Muscle layer of duodenum (tissue), 2 donors: Measurements from ENCODE around the gene CASQ2.

Experiments used
- H3K27ac ChIP-seq: one replicate; pipeline ENCODE4 v1.7.0; 2013; ENCODE audit warnings: mild to moderate bottlenecking, low read length
- H3K27me3 ChIP-seq: one replicate; pipeline ENCODE4 v1.7.0; 2013; ENCODE audit warnings: low read depth, mild to moderate bottlenecking, control low read depth, low read length
- H3K36me3 ChIP-seq, 2 donors: one replicate each; pipeline ENCODE4 v1.7.0; 2013; ENCODE audit warnings: low read length in 2 of 2, control low read depth in 1 of 2, mild to moderate bottlenecking in 1 of 2; ENCODE audit not compliant: insufficient read depth in 2 of 2, control insufficient read depth in 1 of 2
- H3K4me1 ChIP-seq, 2 donors: one replicate each; pipeline ENCODE4 v1.7.0; 2013; ENCODE audit warnings: low read length in 2 of 2, mild to moderate bottlenecking in 2 of 2, control low read depth in 1 of 2, moderate library complexity in 1 of 2; ENCODE audit not compliant: insufficient read depth in 2 of 2, control insufficient read depth in 1 of 2
- H3K4me3 ChIP-seq, 2 donors: one replicate each; pipeline ENCODE4 v1.7.0; 2013; ENCODE audit warnings: low read length in 2 of 2, low read depth in 1 of 2, mild to moderate bottlenecking in 1 of 2
- H3K9me3 ChIP-seq, 2 donors: one replicate each; pipeline ENCODE4 v1.7.0; 2013; ENCODE audit warnings: low read length in 2 of 2, control low read depth in 1 of 2, mild to moderate bottlenecking in 1 of 2; ENCODE audit not compliant: control insufficient read depth in 1 of 2
- donor health status: healthy.

Gene CASQ2

DNA sequence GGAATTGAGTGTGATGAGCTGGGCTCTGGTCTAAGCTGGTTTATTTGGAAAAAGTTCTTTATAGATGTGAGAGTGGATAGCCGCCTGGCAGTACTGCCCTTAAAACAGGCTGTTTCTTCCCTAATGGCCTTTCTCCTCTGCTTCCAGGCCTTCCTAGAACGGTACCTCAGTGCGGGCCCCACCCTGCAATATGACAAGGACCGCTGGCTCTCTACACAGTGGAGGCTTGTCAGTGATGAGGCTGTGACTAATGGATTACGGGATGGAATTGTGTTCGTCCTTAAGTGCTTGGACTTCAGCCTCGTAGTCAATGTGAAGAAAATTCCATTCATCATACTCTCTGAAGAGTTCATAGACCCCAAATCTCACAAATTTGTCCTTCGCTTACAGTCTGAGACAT lies 77.5 kb downstream of the CASQ2 start:
- Histone ChIP-seq H3K36me3 (peaks cover 22 to 29% of the 10 kb centered on the region in 2 donors), H3K4me3 (no peak overlapping the region), H3K9me3 (no peaks in the 10 kb centered on the region), H3K27ac (no peak overlapping the region), H3K27me3 (no peaks in the 10 kb centered on the region), H3K4me1 (no peaks in the 10 kb centered on the region)

DNA sequence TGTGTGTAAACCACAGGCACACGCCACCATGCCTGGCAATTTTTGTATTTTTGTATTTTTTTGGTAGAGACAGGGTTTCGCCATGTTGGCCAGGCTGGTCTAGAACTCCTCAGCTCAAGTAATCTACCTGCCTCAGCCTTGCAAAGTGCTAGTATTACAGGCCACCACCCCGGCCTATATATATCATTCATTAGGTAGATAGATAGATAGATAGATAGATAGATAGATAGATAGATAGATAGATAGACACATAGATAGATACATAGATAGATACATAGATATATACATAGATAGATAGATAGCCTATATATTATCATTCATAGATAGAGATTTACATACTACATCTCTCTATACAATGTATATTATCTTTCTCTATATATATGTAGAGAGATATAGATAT lies 80.8 kb downstream of the CASQ2 start:
- no peak overlapping the region for H3K27ac ChIP-seq
- H3K4me1 ChIP-seq = no peaks in the 10 kb centered on the region
- H3K27me3 ChIP-seq = no peaks in the 10 kb centered on the region
- no peak overlapping the region for H3K4me3 ChIP-seq
- no peaks in the 10 kb centered on the region for H3K9me3 ChIP-seq
- peaks cover 33 to 46% of the 10 kb centered on the region in 2 donors for H3K36me3 ChIP-seq

DNA sequence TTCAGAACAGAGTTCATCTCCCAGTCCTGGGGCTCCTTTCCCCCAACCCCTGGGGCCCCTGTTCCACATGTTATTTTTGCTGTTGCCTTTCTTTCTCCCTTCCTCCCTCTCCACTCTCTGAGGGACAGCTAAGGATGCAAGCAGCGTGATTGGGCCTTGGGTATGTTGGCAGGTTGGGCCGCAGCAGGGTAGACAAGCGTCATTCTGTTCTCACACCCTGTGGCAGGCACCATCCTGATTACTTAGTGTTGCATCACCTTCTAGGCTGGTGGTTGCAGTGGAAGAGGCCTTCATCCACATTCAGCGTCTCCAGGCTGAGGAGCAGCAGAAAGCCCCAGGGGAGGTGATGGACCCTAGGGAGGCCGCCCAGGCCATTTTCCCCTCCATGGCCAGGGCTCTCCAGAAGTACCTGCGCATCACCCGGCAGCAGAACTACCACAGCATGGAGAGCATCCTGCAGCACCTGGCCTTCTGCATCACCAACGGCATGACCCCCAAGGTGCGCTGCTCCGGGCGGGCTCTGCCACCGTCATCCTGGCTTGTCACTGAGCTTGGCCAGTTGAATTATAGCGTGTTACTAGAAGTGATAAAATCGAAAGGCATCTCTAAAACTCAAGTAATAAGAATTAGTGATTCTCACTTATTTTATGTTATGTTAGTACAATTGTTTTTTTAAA lies 83.3 kb downstream of the CASQ2 start:
- Histone ChIP-seq H3K36me3 (peaks cover 21 to 31% of the 10 kb centered on the region in 2 donors), H3K27me3 (no peaks in the 10 kb centered on the region), H3K4me3 (no peak overlapping the region), H3K9me3 (no peaks in the 10 kb centered on the region), H3K4me1 (peaks cover 0 to 5% of the 10 kb centered on the region in 2 donors), H3K27ac (no peak overlapping the region)

DNA sequence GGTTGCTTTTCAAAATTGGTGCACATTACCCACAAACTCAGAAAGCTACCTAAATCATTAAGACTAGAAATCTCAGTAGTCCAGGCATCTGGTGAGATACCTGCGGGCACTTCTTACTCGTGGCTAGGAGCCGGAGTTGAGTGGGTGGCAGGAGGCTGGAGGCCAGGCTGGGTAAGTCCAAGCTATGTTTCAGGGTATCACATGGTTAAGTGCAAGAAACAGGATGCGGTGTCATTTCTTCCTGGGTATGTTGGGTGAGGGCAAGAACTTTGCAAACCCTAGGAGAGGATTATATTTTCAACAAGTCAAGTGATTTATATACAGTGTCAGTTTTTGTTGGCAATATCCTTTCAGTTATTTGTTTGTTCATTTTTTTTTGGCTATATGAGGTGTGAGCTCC lies 85.7 kb downstream of the CASQ2 start:
- Histone ChIP-seq H3K4me1 (peaks cover 0 to 28% of the 10 kb centered on the region in 2 donors), H3K9me3 (no peaks in the 10 kb centered on the region), H3K36me3 (peaks cover 19 to 29% of the 10 kb centered on the region in 2 donors), H3K4me3 (no peak overlapping the region), H3K27me3 (no peaks in the 10 kb centered on the region), H3K27ac (no peak overlapping the region)

DNA sequence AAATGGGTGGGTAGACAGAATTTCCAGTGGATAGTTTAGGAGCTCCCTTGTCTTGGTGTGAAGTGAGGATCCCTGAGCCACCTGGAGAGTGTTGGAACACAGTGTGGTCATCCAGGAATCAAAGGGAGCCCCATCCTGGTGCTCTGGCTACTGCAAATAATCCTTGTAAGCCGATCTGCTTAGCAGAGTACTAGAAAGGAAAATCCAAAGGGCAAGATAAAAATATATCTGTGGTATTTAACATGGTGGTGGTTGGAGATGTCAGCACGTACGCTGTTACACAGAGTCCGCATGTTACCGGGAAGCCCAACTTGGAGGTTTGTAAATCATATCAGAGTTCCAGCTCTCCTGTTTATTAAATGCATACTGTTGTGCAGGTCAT lies 87.8 kb downstream of the CASQ2 start:
- no peaks in the 10 kb centered on the region for H3K9me3 ChIP-seq
- H3K27me3 ChIP-seq = no peaks in the 10 kb centered on the region
- H3K4me3 ChIP-seq = no peak overlapping the region
- peaks cover 15 to 16% of the 10 kb centered on the region in 2 donors for H3K36me3 ChIP-seq
- H3K4me1 ChIP-seq = peaks cover 0 to 46% of the 10 kb centered on the region in 2 donors
- H3K27ac ChIP-seq = no peak overlapping the region

DNA sequence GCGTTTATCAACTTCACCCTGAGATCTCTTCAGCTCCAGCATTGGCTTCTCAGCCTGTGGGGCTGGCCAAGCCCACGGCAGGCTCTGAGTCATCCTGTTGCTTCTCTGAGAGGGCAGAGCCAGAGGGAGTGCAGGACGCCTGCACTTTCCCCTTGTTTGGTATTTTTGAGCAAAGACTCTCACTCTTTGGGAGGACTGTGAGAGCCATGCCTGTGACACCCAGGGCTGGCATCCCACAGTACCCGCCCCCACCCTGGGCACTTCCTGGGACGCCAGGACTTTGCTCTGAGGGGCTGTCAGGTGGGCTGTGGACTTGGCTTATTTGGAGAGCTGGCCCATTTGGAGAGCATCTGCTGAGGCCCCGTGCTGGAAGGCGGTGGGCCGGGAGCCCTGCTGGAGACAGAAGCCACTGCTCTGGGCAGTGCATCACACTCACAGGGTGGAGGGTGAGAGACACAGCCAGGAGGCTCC lies 89.3 kb downstream of the CASQ2 start:
- peaks cover under 1 to 5% of the 10 kb centered on the region in 2 donors for H3K36me3 ChIP-seq
- H3K4me1 ChIP-seq = peaks cover 0 to 46% of the 10 kb centered on the region in 2 donors
- H3K9me3 ChIP-seq = no peaks in the 10 kb centered on the region
- H3K4me3 ChIP-seq = no peak overlapping the region
- H3K27me3 ChIP-seq = no peaks in the 10 kb centered on the region
- H3K27ac ChIP-seq = no peak overlapping the region

DNA sequence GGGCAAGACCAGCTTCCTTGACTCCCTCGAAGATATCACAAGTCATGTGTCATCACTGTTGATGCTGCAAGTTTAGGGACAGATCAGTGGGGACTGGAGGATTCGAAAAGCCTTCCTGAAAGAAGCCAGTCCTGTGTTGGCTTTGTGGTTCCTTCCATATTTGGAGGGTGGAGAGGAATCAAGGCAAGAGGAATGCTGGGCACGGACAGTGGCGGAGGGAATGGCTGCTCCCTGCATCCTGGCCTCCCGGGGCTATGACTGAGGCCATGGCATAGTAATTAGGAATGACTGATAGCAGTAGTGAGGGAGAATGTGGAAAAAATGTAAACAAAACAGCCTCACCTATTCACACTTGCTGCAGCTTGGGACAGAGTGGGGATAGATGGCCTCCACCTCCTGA lies 90.4 kb downstream of the CASQ2 start:
- no peak overlapping the region for H3K4me3 ChIP-seq
- H3K27ac ChIP-seq = no peak overlapping the region
- H3K36me3 ChIP-seq = peaks cover 0 to 5% of the 10 kb centered on the region in 2 donors
- H3K9me3 ChIP-seq = no peaks in the 10 kb centered on the region
- H3K27me3 ChIP-seq = no peaks in the 10 kb centered on the region
- peaks cover 0 to 51% of the 10 kb centered on the region in 2 donors for H3K4me1 ChIP-seq

DNA sequence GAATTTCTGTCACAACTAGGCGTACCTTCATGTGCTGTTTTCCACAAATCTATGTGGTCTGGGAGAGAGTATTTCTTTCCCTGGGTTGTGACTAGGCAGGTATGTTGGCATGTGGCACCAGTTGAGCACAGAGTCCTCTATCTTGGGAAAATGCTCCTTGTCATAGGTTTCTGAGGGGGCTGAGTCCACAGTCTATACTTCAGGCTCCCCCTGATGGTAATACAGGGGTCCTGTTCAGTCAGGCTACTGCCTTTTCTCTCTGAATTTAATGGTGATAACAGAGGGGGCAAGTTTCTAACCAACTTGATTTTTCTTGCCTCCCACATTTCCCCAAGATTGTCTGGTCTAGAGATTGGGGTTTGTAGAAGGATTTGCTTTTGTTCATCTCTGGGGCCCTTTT lies 90.9 kb downstream of the CASQ2 start:
- H3K4me3 ChIP-seq = no peak overlapping the region
- H3K36me3 ChIP-seq = peaks cover 0 to 4% of the 10 kb centered on the region in 2 donors
- H3K27ac ChIP-seq = no peak overlapping the region
- H3K4me1 ChIP-seq = peaks cover 0 to 57% of the 10 kb centered on the region in 2 donors
- no peaks in the 10 kb centered on the region for H3K9me3 ChIP-seq
- H3K27me3 ChIP-seq = no peaks in the 10 kb centered on the region

DNA sequence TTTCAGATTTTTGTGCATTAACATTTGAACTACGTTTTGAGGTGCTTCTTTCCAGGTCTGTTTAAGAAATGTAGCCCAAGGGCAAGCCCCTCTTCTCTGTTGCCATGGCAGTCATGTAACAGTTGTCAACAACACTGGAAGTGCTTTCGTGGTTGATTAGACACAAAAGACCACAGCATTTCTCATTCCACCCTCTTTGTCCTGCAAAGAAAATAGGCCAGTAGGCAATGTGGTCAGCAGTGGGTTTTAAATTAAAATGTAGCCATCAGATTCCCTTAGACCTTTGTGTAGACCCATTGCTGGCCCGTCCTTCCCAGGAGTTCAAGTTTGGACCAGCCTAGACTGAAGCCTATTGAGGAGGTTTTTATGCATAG lies 91.3 kb downstream of the CASQ2 start:
- Histone ChIP-seq H3K4me3 (no peak overlapping the region), H3K9me3 (no peaks in the 10 kb centered on the region), H3K36me3 (no peaks in the 10 kb centered on the region), H3K27ac (no peak overlapping the region), H3K4me1 (peaks cover 0 to 61% of the 10 kb centered on the region in 2 donors), H3K27me3 (no peaks in the 10 kb centered on the region)

DNA sequence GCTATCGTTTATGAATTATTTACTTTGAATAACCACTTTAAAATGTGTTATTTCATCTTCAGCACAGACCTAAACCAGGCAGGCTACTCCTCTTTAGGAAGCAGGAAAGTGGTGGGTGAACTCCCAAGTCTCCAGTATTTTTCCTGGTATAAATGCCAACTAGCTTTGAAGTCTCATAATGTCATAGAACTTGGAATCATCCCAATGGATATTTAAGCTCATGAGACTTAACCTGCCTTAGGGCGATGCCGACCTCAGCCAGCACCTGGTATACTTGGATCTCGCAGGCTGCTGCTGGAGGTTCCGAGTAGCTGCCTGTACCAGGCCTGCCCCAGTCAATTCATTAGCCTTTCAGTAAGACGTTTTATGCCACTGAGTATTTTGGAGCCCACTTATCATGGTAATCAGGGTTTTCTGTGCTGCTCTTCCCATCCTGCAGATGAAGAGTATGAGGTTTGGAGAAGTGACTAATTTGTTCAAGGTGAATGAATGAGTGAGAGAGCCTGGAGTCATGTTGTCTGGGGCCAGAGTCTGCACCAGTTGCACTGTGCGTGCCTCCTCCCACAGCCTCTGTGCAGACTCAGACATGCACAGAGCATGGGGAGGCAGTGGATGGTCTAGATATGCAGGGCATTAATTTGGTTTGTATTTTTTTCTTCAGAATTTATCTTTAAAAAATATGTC lies 91.9 kb downstream of the CASQ2 start:
- Histone ChIP-seq H3K27me3 (no peaks in the 10 kb centered on the region), H3K4me1 (peaks cover 0 to 66% of the 10 kb centered on the region in 2 donors), H3K27ac (no peak overlapping the region), H3K4me3 (no peak overlapping the region), H3K36me3 (no peaks in the 10 kb centered on the region), H3K9me3 (no peaks in the 10 kb centered on the region)

DNA sequence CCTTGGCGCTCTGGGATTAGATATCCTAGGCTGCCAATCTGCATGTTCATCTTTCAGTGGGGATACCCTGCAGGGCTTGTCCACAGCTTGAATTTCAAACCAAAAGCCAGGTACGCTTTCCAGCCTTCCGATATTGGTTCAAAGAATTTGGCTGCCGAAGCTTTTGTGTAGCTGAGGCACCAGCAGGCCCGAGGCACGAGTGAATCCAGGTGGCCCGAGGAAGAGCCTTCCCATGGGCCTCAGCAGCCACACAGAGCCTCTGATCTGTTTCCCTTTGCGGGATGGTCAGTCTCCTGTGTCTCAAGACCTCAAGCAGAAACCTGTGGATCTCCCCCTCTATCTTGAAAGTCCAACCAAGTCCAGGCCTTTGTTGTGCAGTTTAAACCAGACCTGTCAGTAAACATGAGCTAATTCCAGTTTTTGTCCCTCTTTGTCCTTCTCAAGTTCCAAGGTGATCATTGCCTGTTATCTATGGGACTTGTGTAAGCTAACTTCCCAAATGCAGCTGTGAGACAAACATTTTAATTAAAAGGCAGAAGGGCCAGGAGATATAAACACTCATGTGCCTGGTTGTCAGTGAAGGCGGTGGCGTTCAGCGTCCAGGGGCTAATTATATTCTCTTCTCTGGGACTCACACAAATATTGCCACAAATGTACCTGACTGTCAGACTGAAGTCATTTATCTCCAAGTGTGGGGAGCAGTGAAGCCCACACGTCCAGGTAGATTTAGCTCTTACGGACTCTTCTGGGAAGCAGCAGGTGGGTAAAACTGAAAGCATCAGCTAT lies 96.1 kb downstream of the CASQ2 start:
- Histone ChIP-seq H3K36me3 (peaks cover 0 to 5% of the 10 kb centered on the region in 2 donors), H3K27me3 (no peaks in the 10 kb centered on the region), H3K4me1 (peaks cover 0 to 54% of the 10 kb centered on the region in 2 donors), H3K9me3 (no peaks in the 10 kb centered on the region), H3K4me3 (no peak overlapping the region), H3K27ac (no peak overlapping the region)
